Heart right ventricle (tissue), 16 donors: ENCODE measurements around the gene IL6R. TPM values are rescaled to one million over a fixed set of nuclear protein-coding genes. Genes with fewer than 3 reads are reported as not detected.

Experiments used
- ATAC-seq, 8 donors: fragments of 200-7000 bp; cut with Tn5 transposase; one replicate each; pipeline ENCODE4 v1.9.1; 2020; ENCODE audit warnings: mild to moderate bottlenecking in 8 of 8, moderate library complexity in 8 of 8, moderate number of reproducible peaks in 1 of 8
- DNase-seq, 2 donors: peaks; one replicate each; pipeline ENCODE4 v3.0.0-alpha.2; 2020
- H3K27ac ChIP-seq, 10 donors: fragments of 200-600 bp; sonication (generic) in 2 of 10; one replicate each; pipeline versions ENCODE4 v1.5.0 to v1.8.0; 2020 to 2022; ENCODE audit warnings: mild to moderate bottlenecking in 3 of 10
- H3K27me3 ChIP-seq, 7 donors: fragments of 200-600 bp; one replicate each; pipeline ENCODE4 v1.8.0; 2021 to 2022; ENCODE audit warnings: mild to moderate bottlenecking in 2 of 7
- H3K36me3 ChIP-seq, 9 donors: fragments of 200-600 bp; sonication (generic) in 1 of 9; one replicate each; pipeline versions ENCODE4 v1.5.0 to v1.8.0; 2020 to 2022; ENCODE audit warnings: mild to moderate bottlenecking in 2 of 9
- H3K4me1 ChIP-seq, 9 donors: fragments of 200-600 bp; sonication (generic) in 1 of 9; one replicate each; pipeline versions ENCODE4 v1.5.0 to v1.8.0; 2020 to 2022; ENCODE audit warnings: mild to moderate bottlenecking in 4 of 9
- H3K4me3 ChIP-seq, 10 donors: fragments of 200-600 bp; sonication (generic) in 2 of 10; one replicate each; pipeline versions ENCODE4 v1.5.0 to v1.8.0; 2020 to 2022; ENCODE audit warnings: mild to moderate bottlenecking in 7 of 10, moderate library complexity in 2 of 10
- H3K9me3 ChIP-seq, 11 donors: fragments of 200-600 bp in 10 of 11; sonication (generic) in 2 of 11; one replicate each; pipeline versions ENCODE4 v1.5.0 to v1.8.0; 2013 to 2022; ENCODE audit warnings: mild to moderate bottlenecking in 2 of 11, control low read depth in 1 of 11, moderate library complexity in 1 of 11
- WGBS, 2 donors: extraction: QIAGEN DNeasy Blood & Tissue Kit; methylation state at CpG; one replicate each; pipeline ENCODE4 v1.1.7; 2013; ENCODE audit warnings: inconsistent platforms in 1 of 2; 5-methylcytosine and 5-hydroxymethylcytosine counted together
- intact Hi-C, 10 donors: fragments of 100-400 bp; cut with DNase I; formaldehyde crosslinking; loops; one replicate each; pipeline versions ENCODE4 v1.11.1 to v1.14.2; 2022
- polyA plus RNA-seq, 2 donors: library from polyadenylated mRNA; stranded (reverse); fragments of 200-250 nt; gene quantifications; one replicate each; pipeline ENCODE4 v1.2.3, GENCODE V29; 2013
- total RNA-seq, 10 donors: library from RNA; stranded (reverse); fragmentation: NEBNext Ultra II Directional in 3 of 10; extraction: Animal tissue kit (Norgen Biotek cat#: 25700) in 3 of 10; gene quantifications; one replicate each; pipeline versions ENCODE4 v1.2.1 to v1.2.4, GENCODE V29; 2021 to 2023
- TF ChIP-seq, protein P1 (sequence below), 9 donors: fragments of 200-600 bp; sonication (generic) in 2 of 9; IDR thresholded peaks; one replicate each; pipeline versions ENCODE4 v1.5.0 to v1.8.0; 2021 to 2022; ENCODE audit warnings: antibody characterized with exemption in 9 of 9, mild to moderate bottlenecking in 5 of 9, moderate library complexity in 1 of 9
- donor health status: Arrhythmogenic right ventricular cardiomyopathy.
- donor health status: ischemic (EF 13 %, LVEDD 7.1; RV severe dilation, severe dysfunction).
- donor health status: healthy with polysubstance abuse.
- donor health status: DM: no; HTN: yes; CAD: no.
- donor health status: DM: no; HTN: no; CAD: no.
- donor health status: ischemic (EF 25% LVEDD 6.9; RV normal size, moderate dysfunction).
- donor health status: ischemic (EF 25% LVEDD 5.7; RV mildly dilated, moderate dysfunction).
- donor health status: healthy.
- donor health status: DM: yes; HTN: yes; CAD: no.
- donor health status: Ischemic cardiomyopathy.
- donor health status: ischemic (EF 35%, LVEDD 5.7; RV mildly dilated, moderate dysfunction).
- donor health status: nonischemic (EF 11% LVEDD 7.7; RV severe dilation, severe dysfunction).
- donor health status: DM: yes; HTN: yes; CAD: no.
- donor health status: PGD.
- donor health status: ischemic (EF 29% LVEDD 5.4; RV normal size, mild dysfunction).
- donor health status: nonischemic (EF 23%, LVEDD 6.1; RV moderate dilation, normal function).

IL6R gene
- total and polyA plus RNA-seq, 12 donors = 2.9 to 16.2 (median 9.3) TPM

DNA sequence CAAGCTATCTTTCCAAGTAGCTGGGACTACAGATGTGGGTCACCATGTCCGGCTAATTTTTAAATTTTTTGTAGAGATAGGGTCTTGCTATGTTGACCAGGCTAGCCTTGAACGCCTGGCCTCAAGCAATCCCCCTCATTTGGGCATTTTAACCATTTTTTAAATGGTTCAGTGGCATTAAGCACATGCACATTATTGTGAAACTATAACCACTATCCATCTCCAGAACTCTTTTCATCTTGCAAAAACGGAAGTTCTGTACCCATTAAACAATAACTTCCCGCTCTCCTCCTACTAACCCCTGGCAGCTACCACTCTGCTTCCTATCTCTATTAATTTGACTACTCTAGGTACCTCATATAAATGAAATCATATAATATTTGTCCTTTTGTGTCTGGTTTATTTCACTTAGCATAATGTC is 4.8 kb upstream of the IL6R start:
- 79 to 90% methylated on average over 4 of the region's 4 CpGs for WGBS, 2 donors
- H3K36me3 ChIP-seq = no peaks in the 10 kb centered on the region
- no peak for DNase-seq
- no peak overlapping the region for H3K4me3 ChIP-seq
- H3K27ac ChIP-seq = no peak overlapping the region
- TF ChIP-seq, protein P1, sequence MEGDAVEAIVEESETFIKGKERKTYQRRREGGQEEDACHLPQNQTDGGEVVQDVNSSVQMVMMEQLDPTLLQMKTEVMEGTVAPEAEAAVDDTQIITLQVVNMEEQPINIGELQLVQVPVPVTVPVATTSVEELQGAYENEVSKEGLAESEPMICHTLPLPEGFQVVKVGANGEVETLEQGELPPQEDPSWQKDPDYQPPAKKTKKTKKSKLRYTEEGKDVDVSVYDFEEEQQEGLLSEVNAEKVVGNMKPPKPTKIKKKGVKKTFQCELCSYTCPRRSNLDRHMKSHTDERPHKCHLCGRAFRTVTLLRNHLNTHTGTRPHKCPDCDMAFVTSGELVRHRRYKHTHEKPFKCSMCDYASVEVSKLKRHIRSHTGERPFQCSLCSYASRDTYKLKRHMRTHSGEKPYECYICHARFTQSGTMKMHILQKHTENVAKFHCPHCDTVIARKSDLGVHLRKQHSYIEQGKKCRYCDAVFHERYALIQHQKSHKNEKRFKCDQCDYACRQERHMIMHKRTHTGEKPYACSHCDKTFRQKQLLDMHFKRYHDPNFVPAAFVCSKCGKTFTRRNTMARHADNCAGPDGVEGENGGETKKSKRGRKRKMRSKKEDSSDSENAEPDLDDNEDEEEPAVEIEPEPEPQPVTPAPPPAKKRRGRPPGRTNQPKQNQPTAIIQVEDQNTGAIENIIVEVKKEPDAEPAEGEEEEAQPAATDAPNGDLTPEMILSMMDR (IDR thresholded peaks at IDR 0.05) = no peak
- peaks cover 0 to 4% (median 0%) of the 10 kb centered on the region in 11 donors for H3K9me3 ChIP-seq
- H3K27me3 ChIP-seq = no peaks in the 10 kb centered on the region
- no peak for ATAC-seq
- H3K4me1 ChIP-seq = peaks cover 0 to 59% (median 6%) of the 10 kb centered on the region in 9 donors
- intact Hi-C loops = loop anchor here in 4 of 10 donors (5.0 to 10.0 kb wide), 4 partner anchors 64 to 144 kb away; partner anchors contain the start of gene ATP8B2 (in 1 of the 4)

- no peaks in the 10 kb centered on the region for H3K9me3 ChIP-seq
- H3K4me1 ChIP-seq = peaks cover 0 to 79% (median 23%) of the 10 kb centered on the region in 9 donors
- no peak for ATAC-seq
Measured at GRCh38 chr1:154402409-154402921, 2.7 kb upstream of the IL6R start.

GRCh38 chr1:154403261-154403943 is 1.7 kb upstream of the IL6R start:
- Histone ChIP-seq H3K9me3 (no peaks in the 10 kb centered on the region), H3K4me3 (no peak overlapping the region), H3K27ac (peak overlapping the region in 1 of 10 donors; percentile 95), H3K36me3 (no peaks in the 10 kb centered on the region), H3K4me1 (peaks cover 3 to 81% (median 32%) of the 10 kb centered on the region in 9 donors), H3K27me3 (no peaks in the 10 kb centered on the region)
- 84 to 90% methylated on average over 8 of the region's 8 CpGs for WGBS, 2 donors
- TF ChIP-seq, protein P1 (IDR thresholded peaks at IDR 0.05) = no peak
- ATAC-seq (no peak), DNase-seq (no peak)
- intact Hi-C loops = loop anchor here in 4 of 10 donors (5.0 to 10.0 kb wide), 4 partner anchors 61 to 141 kb away; partner anchors contain the start of gene ATP8B2 (in 1 of the 4)

More at GRCh38 chr1:154402409-154402921, 2.7 kb upstream of the IL6R start:
- Histone ChIP-seq H3K36me3 (no peaks in the 10 kb centered on the region), H3K27ac (peak overlapping the region in 1 of 10 donors; percentile 95), H3K4me3 (no peak overlapping the region), H3K27me3 (no peaks in the 10 kb centered on the region)
- TF ChIP-seq, protein P1 (IDR thresholded peaks at IDR 0.05) = no peak
- intact Hi-C loops = loop anchor here in 4 of 10 donors (5.0 to 10.0 kb wide), 4 partner anchors 62 to 142 kb away; partner anchors contain the start of gene ATP8B2 (in 1 of the 4)
- 93 to 95% methylated on average over 4 of the region's 4 CpGs for WGBS, 2 donors
- no peak for DNase-seq

DNA sequence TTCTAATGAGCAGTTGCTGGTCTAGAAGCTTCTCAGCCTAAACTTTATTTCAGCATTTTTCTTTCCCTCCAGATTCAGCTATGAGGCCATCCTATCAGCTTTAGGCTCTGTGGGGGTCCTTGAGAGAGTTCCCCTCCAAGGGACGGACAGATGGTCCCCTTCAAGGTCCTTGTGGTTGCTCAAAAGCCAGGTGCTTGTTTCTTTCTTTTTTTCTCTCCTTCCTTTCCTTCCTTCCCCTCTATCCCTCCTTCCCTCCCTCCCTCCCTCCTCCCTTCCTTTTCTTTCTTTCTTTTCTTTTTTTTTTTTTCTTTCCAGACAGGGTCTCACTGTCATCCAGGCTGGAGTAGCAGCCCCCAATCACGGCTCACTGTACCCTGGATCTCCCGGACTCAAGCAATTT is 1.2 kb upstream of the IL6R start:
- 84 to 94% methylated on average over 3 of the region's 3 CpGs for WGBS, 2 donors
- peak overlapping the region in 1 of 10 donors; percentile 95 for H3K27ac ChIP-seq

More for the DNA sequence above, 1.2 kb upstream of the IL6R start:
- DNase-seq (no peak), ATAC-seq (no peak)
- Histone ChIP-seq H3K27me3 (no peaks in the 10 kb centered on the region), H3K36me3 (no peaks in the 10 kb centered on the region), H3K4me3 (no peak overlapping the region), H3K9me3 (no peaks in the 10 kb centered on the region), H3K4me1 (peaks cover 3 to 87% (median 38%) of the 10 kb centered on the region in 9 donors)
- TF ChIP-seq, protein P1 (IDR thresholded peaks at IDR 0.05) = no peak
- intact Hi-C loops = loop anchor here in 4 of 10 donors (2.0 to 10.0 kb wide), 5 partner anchors 39 to 141 kb away; partner anchors contain the start of gene ATP8B2 (in 1 of the 4)
